GM19397 (cell line): ENCODE data around the gene EPX.
A peak's percentile ranks its signal among the peaks of the same experiment; 100 is the strongest.

Source experiments
- ATAC-seq: cut with Tn5 transposase; IDR thresholded peaks from one replicate; pipeline ENCODE4 v1.9.1; 2021; ENCODE audit warnings: mild to moderate bottlenecking, moderate library complexity; ENCODE audit not compliant: unreplicated experiment

EPX gene

DNA sequence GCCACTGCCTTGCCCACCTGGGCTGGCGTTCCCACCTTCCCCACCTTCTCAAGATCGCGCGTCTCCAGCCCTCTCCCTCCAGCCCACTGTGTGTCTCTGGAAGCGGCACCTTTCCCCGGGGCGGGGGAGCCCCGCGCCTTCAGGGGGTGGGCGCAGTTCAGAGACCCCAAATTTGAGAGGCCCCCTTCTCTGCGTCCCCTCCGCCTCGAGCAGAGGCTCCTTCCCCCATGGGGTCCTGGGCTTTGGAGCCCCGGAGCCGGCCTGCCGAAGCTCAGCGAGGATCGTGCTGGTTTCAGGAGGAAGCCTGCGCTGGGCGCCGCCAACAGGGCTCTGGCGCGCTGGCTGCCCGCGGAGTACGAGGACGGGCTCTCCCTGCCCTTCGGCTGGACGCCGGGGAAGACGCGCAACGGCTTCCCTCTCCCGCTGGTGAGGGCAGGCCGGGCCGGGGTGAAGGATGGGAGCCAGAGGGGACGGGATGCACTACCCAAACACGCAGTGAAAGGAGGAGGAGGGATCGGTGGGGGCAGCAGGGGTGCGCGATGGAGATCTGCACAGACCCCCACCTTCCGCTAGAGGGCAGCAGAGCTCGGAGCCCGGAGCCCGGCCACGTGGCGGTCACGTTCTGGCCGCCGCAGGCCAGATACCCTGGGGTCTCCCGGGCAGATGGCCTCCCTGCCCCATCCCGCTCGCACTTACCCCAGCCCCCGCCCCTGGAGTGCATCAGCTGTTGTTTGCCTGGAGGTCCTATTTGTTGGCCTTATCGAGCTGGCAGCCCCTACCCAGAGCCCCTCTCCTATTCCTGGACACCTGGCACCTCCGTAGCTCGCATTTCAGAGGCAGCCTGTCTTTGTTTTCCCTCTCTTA lies 57.0 kb downstream of the EPX start:
- peak; percentile 74 for ATAC-seq

DNA sequence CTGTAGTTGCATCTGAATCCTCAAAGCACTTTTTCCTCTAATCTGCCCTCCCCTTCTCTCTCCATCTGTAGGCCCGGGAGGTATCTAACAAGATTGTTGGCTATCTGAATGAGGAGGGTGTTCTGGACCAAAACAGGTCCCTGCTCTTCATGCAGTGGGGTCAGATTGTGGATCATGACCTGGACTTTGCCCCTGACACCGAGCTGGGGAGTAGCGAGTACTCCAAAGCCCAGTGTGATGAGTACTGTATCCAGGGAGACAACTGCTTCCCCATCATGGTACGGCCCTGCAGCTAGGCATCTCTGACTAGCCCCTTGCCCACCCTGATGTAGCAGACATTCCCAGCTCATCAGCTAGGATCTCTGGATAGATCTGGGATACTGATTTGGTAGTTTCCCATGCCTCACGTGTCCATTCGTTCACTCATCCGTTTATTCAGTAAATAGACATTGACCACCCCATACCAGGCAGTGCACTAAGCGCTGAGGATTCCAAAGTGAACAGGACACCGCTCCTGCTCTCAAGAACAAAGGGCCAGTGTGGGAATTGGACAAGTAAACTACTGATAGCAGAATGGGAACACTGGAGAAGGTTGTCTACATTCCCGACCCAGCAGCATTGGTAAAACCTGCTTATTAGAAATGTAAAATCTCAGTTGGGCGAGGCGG lies 58.0 kb downstream of the EPX start:
- ATAC-seq, result no peak

DNA sequence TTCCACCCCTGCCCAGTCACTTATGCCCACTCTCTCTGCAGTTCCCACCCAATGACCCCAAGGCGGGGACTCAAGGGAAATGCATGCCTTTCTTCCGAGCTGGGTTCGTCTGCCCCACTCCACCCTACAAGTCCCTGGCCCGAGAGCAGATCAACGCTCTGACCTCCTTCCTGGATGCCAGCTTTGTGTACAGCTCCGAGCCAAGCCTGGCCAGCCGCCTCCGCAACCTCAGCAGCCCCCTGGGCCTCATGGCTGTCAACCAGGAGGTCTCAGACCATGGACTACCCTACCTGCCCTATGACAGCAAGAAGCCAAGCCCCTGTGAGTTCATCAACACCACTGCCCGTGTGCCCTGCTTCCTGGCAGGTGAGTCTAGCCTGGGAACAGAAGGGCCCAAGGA lies 59.6 kb downstream of the EPX start:
- ATAC-seq, result no peak

DNA sequence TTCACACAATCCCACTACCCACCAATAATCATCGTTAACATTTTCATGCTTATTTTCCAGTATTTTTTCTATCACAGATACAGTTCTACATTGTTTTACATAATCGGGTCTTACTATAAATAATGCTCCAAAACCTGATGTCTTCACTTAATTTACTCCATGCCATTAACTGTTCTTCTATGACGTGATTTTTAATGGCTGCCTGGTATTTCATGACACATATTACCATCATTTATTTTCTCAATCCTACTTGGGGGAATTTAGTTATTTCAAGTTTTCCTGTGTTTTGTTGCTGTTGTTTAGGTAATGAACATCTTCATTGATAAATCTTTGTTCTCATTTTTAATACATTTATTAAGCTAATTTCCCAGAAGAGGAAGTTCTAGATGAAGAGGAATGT lies 60.6 kb downstream of the EPX start:
- ATAC-seq, result no peak
